Esophagus muscularis mucosa (tissue), 3 donors: ENCODE results near the gene MEGF6.

ENCODE experiments used
- POLR2A ChIP-seq: fragments of 450-650 bp; IDR thresholded peaks from one replicate; pipeline ENCODE4 v1.6.1; 2017; ENCODE audit warnings: antibody characterized with exemption, moderate library complexity, mild to moderate bottlenecking, low read depth
- POLR2AphosphoS5 ChIP-seq, 2 donors: sonication (generic); formaldehyde crosslinking; IDR thresholded peaks; one replicate each; pipeline ENCODE4 v1.6.1; 2017; ENCODE audit warnings: antibody characterized with exemption in 2 of 2
- TF ChIP-seq, protein P1 (sequence below), 3 experiments: fragments of 200-600 bp in 2 of 3; fragments of 450-650 bp in 1 of 3; sonication (generic) in 2 of 3; IDR thresholded peaks; one replicate each; pipeline ENCODE4 v1.5.1; 2017 to 2019; ENCODE audit warnings: antibody characterized with exemption in 3 of 3, mild to moderate bottlenecking in 2 of 3, moderate library complexity in 1 of 3

DNA sequence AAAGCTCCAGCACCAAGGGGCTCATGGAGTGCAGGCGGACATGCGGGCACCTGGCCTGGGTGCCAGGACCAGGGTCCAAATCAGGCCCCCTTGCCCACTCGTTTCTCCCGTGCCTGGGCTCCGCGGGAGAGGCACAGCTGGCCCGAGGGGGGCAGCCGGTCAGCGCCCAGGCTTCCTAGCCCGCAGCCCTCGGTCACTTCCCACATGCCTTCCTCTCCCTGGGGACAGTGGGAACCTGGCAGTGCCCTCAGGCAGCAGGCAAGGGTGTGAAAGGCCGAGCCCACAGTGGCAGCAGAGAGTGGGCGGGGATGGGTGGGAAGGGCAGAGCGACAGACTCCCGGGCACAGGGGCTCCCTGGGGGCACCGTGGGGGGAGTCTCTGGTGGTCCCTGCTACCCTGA lies 69.8 kb downstream of the MEGF6 start:
- TF ChIP-seq POLR2A (no peak), POLR2AphosphoS5 (IDR thresholded peaks at IDR 0.05) (no peak)
- TF ChIP-seq, protein P1, sequence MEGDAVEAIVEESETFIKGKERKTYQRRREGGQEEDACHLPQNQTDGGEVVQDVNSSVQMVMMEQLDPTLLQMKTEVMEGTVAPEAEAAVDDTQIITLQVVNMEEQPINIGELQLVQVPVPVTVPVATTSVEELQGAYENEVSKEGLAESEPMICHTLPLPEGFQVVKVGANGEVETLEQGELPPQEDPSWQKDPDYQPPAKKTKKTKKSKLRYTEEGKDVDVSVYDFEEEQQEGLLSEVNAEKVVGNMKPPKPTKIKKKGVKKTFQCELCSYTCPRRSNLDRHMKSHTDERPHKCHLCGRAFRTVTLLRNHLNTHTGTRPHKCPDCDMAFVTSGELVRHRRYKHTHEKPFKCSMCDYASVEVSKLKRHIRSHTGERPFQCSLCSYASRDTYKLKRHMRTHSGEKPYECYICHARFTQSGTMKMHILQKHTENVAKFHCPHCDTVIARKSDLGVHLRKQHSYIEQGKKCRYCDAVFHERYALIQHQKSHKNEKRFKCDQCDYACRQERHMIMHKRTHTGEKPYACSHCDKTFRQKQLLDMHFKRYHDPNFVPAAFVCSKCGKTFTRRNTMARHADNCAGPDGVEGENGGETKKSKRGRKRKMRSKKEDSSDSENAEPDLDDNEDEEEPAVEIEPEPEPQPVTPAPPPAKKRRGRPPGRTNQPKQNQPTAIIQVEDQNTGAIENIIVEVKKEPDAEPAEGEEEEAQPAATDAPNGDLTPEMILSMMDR (IDR thresholded peaks at IDR 0.05), result no peak
